ENCODE results near the gene STMN3.
A peak's percentile ranks its signal among the peaks of the same experiment; 100 is the strongest.
"Not testable (repeated sequence)": the region's sequence is repeated elsewhere in the genome, so short reads cannot be mapped to it uniquely, and the experiment has no call there.

The STMN3 gene

GRCh38 chr20:63648190-63648589, 5.0 kb downstream of the STMN3 start:
- no peaks in the 10 kb centered on the region for H3K9me3 ChIP-seq
- in situ Hi-C loops (cut with MboI; ENCODE audit: low sequenced_read_pairs): no loop called here
- H3K27me3 ChIP-seq (ENCODE audit: low read depth): no peaks in the 10 kb centered on the region
- no peak for DNase-seq (ENCODE audit: low spot score in 2 of 2)
- 0 out of 2 replicates have a peak, but pooled peaks cover 2% of the 10 kb centered on the region for H3K4me1 ChIP-seq
- no peak overlapping the region for H3K4me3 ChIP-seq
- H3K36me3 ChIP-seq (replicated peaks): no peaks in the 10 kb centered on the region

GRCh38 chr20:63645218-63645617, 8.0 kb downstream of the STMN3 start:
- in situ Hi-C loops (cut with MboI; ENCODE audit: low sequenced_read_pairs): no loop called here
- no peaks in the 10 kb centered on the region for H3K27me3 ChIP-seq (ENCODE audit: low read depth)
- no peak overlapping the region for H3K4me3 ChIP-seq
- DNase-seq (ENCODE audit: low spot score in 2 of 2): no peak
- H3K36me3 ChIP-seq (replicated peaks): no peaks in the 10 kb centered on the region
- no peaks in the 10 kb centered on the region for H3K9me3 ChIP-seq
- peaks cover 5% of the 10 kb centered on the region; the same call in 1 of the 2 replicates for H3K4me1 ChIP-seq

GRCh38 chr20:63643946-63644345, 9.3 kb downstream of the STMN3 start:
- Histone ChIP-seq H3K9me3 (no peaks in the 10 kb centered on the region), H3K27me3 (ENCODE audit: low read depth) (no peaks in the 10 kb centered on the region), H3K4me3 (no peak overlapping the region), H3K4me1 (peaks cover 5% of the 10 kb centered on the region; the same call in 1 of the 2 replicates), H3K36me3 (replicated peaks) (no peaks in the 10 kb centered on the region)
- in situ Hi-C loops (cut with MboI; ENCODE audit: low sequenced_read_pairs): no loop called here
- DNase-seq (ENCODE audit: low spot score in 2 of 2): no peak

DNA sequence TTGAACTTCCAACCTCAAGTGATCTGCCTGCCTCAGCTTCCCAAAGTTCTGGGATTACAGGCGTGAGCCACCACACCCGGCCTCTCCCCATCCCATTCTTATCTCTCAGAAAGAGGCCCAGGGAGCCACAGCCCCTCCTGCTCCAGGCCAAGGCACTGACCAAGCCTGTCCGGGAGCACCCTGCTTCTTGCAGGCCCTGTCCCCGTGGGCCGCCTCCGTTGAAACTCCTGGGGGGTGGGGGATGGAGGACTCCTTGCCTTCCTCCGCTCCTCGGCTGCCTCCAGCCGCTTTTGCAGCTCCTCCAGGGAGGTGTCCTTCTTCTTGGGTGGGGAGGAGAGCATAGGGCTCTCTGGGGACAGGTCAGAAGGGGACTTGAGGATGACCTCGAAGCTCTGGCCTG, 9.7 kb downstream of the STMN3 start:
- no peaks in the 10 kb centered on the region for H3K27me3 ChIP-seq (ENCODE audit: low read depth)
- H3K36me3 ChIP-seq (replicated peaks): no peaks in the 10 kb centered on the region
- DNase-seq (ENCODE audit: low spot score in 2 of 2): no peak
- in situ Hi-C loops (cut with MboI; ENCODE audit: low sequenced_read_pairs): no loop called here
- H3K4me1 ChIP-seq: peaks cover 5% of the 10 kb centered on the region; the same call in 1 of the 2 replicates
- H3K4me3 ChIP-seq: no peak overlapping the region
- H3K9me3 ChIP-seq: no peaks in the 10 kb centered on the region

- Histone ChIP-seq H3K4me3 (peak overlapping the region; percentile 24), H3K4me1 (peaks cover 5% of the 10 kb centered on the region; the same call in 1 of the 2 replicates), H3K9me3 (no peaks in the 10 kb centered on the region), H3K36me3 (replicated peaks) (no peaks in the 10 kb centered on the region), H3K27me3 (ENCODE audit: low read depth) (no peaks in the 10 kb centered on the region)
- in situ Hi-C loops (cut with MboI; ENCODE audit: low sequenced_read_pairs): no loop called here
- DNase-seq (ENCODE audit: low spot score in 2 of 2): peak; percentile 39 to 58
These were observed 10.5 kb downstream of the STMN3 start for GRCh38 chr20:63642527-63643247.

GRCh38 chr20:63641792-63642523, 11.3 kb downstream of the STMN3 start:
- DNase-seq (ENCODE audit: low spot score in 2 of 2): peak; percentile 71 to 93
- no peaks in the 10 kb centered on the region for H3K27me3 ChIP-seq (ENCODE audit: low read depth)
- H3K4me1 ChIP-seq: peaks cover 5% of the 10 kb centered on the region; the same call in 1 of the 2 replicates
- in situ Hi-C loops (cut with MboI; ENCODE audit: low sequenced_read_pairs): no loop called here
- no peaks in the 10 kb centered on the region for H3K36me3 ChIP-seq (replicated peaks)
- no peaks in the 10 kb centered on the region for H3K9me3 ChIP-seq
- H3K4me3 ChIP-seq: peak overlapping the region; percentile 24

- no peaks in the 10 kb centered on the region for H3K36me3 ChIP-seq (replicated peaks)
- in situ Hi-C loops (cut with MboI; ENCODE audit: low sequenced_read_pairs): no loop called here
- no peak for DNase-seq (ENCODE audit: low spot score in 2 of 2)
- H3K4me3 ChIP-seq: no peak overlapping the region
- no peaks in the 10 kb centered on the region for H3K27me3 ChIP-seq (ENCODE audit: low read depth)
- peaks cover 5% of the 10 kb centered on the region; the same call in 1 of the 2 replicates for H3K4me1 ChIP-seq
- H3K9me3 ChIP-seq: no peaks in the 10 kb centered on the region
These were observed 12.0 kb downstream of the STMN3 start for GRCh38 chr20:63641146-63641791.

DNA sequence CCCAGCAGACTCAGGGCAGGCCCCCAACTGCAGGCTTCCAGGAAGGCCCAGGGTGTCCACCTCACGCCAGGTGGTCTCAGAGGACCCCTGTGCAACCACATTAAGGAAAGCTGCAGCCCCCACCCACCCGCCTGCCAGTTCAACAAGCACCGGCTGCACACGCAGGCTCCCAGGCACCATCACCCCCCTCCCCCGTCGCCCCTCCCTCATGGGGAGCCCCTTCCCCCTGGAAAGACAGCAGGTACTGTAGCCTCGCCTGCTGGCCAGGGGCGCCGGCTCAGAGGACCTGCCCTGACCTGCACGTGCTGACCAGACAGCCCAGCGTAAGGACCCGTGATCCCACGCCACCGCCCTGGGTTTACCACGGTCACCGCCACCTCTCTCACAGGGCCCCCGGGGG, 12.5 kb downstream of the STMN3 start:
- H3K4me1 ChIP-seq; H3K9me3 ChIP-seq; in situ Hi-C loops (cut with MboI; ENCODE audit: low sequenced_read_pairs): not testable (repeated sequence)

GRCh38 chr20:63640086-63640485, 13.1 kb downstream of the STMN3 start:
- no peak for DNase-seq (ENCODE audit: low spot score in 2 of 2)
- Histone ChIP-seq H3K4me3 (no peak overlapping the region), H3K27me3 (ENCODE audit: low read depth) (no peaks in the 10 kb centered on the region), H3K9me3 (no peaks in the 10 kb centered on the region), H3K4me1 (peaks cover 5% of the 10 kb centered on the region; the same call in 1 of the 2 replicates), H3K36me3 (replicated peaks) (no peaks in the 10 kb centered on the region)
- in situ Hi-C loops (cut with MboI; ENCODE audit: low sequenced_read_pairs): no loop called here

More for the DNA sequence above, 12.5 kb downstream of the STMN3 start:
- H3K36me3 ChIP-seq (replicated peaks); H3K4me3 ChIP-seq; H3K27me3 ChIP-seq (ENCODE audit: low read depth); DNase-seq (ENCODE audit: low spot score in 2 of 2): not testable (repeated sequence)

DNA sequence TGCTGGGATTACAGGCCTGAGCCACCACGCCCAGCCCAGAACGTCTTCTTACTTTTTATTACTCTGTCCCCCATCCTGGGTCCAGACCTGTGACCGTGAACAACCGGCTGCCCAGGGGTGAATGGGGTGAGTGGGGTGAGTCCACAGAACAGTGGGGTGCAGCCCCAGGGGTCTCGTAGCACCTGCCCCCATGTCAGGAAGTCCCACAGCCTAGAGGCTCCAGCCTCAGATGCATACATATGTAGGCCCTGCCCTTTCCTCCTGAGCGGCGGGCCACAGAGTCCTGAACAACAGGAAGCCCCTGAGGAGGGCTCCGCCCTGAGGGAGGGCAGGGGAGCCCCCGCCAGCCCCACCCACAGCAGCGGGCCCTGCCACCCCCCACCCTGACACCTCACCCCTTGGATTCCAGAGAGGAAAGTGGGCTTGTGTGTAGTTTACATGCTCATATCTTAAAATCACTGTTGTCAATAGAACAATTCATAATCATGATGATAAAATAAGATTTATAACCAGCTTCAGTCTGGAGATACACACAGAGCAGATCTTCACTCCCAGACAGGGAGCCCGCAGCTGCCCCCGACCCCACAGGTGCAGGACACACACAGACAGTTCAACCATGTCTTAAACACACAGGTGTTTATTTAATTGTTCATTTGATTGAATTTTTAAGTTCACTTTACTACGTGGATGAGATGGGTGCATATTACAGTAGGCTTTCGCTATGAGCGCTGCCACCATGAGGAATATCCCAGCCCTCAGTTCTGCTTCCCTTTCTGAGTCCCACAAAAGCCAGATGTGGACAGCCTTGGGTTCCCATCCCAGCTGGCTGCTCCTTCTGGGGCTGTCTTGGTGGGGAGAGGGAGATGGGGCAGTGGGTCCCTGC, 13.9 kb downstream of the STMN3 start:
- no peaks in the 10 kb centered on the region for H3K27me3 ChIP-seq (ENCODE audit: low read depth)
- in situ Hi-C loops (cut with MboI; ENCODE audit: low sequenced_read_pairs): no loop called here
- no peaks in the 10 kb centered on the region for H3K36me3 ChIP-seq (replicated peaks)
- H3K4me3 ChIP-seq: no peak overlapping the region
- H3K9me3 ChIP-seq: no peaks in the 10 kb centered on the region
- peaks cover 5% of the 10 kb centered on the region; the same call in 1 of the 2 replicates for H3K4me1 ChIP-seq
- no peak for DNase-seq (ENCODE audit: low spot score in 2 of 2)

DNA sequence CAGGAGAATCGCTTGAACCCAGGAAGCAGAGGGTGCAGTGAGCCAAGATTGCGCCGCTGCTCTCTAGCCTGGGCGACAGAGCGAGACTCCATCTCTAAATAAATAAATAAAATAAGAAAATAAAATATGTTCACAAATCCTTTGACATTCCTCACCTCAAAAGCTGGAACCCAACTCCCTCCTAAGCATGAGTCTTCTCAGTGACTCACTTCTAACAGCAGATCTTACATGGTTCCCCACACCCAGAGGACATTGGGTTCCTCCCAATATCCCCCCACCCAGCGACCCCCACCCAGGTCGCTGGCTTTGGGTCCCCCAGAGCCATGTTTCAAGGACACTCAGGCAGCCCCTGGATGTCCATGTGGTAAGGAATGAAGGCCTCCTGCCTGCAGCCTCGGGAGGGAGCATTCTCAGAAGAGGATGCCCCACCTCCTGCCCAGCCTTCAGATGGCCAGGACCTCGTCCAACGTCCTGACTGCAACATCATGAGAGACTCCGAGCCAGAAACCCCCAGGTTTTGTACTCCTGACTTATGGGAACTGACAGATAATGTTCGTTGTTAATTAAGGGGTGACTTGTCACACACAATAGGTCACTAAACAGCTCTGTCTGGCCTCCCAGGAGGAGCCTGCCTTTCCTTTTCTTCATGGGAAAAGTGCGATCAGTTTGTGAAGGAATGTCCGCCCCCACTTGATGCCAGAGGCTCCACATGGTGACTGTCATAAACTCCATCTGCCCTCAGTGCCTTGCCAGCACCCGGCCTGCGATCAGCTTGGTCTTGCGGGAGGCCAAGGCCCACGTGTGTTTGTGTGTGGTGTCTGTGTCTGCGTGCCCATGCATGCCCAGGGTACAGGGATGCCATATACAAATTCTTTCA, 16.2 kb downstream of the STMN3 start:
- Histone ChIP-seq H3K27me3 (ENCODE audit: low read depth) (no peaks in the 10 kb centered on the region), H3K4me3 (no peak overlapping the region), H3K36me3 (replicated peaks) (no peaks in the 10 kb centered on the region), H3K9me3 (no peaks in the 10 kb centered on the region), H3K4me1 (no peaks in the 10 kb centered on the region)
- DNase-seq (ENCODE audit: low spot score in 2 of 2): no peak
- in situ Hi-C loops (cut with MboI; ENCODE audit: low sequenced_read_pairs): no loop called here

GRCh38 chr20:63635431-63636141, 17.6 kb downstream of the STMN3 start:
- Histone ChIP-seq H3K4me3 (no peak overlapping the region), H3K36me3 (replicated peaks) (no peaks in the 10 kb centered on the region), H3K4me1 (no peaks in the 10 kb centered on the region), H3K9me3 (no peaks in the 10 kb centered on the region), H3K27me3 (ENCODE audit: low read depth) (no peaks in the 10 kb centered on the region)
- no peak for DNase-seq (ENCODE audit: low spot score in 2 of 2)
- in situ Hi-C loops (cut with MboI; ENCODE audit: low sequenced_read_pairs): no loop called here

Data from HAP-1 (cell line).